AML-193 (cell line): ENCODE measurements around the gene MAST2.
"Not testable (repeated sequence)": the region's sequence is repeated elsewhere in the genome, so short reads cannot be mapped to it uniquely, and the experiment has no call there.

ENCODE experiments used
- DNase-seq, 2 experiments: peaks; one replicate each; lab custom pipeline; 2025; lab: John Stamatoyannopoulos, UW

Gene MAST2

GRCh38 chr1:46026531-46026930, 223.1 kb downstream of the MAST2 start:
- DNase-seq = no peak

GRCh38 chr1:46027788-46028573, 224.6 kb downstream of the MAST2 start:
- DNase-seq = no peak

GRCh38 chr1:46030074-46030870, 226.9 kb downstream of the MAST2 start:
- DNase-seq = no peak

GRCh38 chr1:46030876-46031660, 227.7 kb downstream of the MAST2 start:
- DNase-seq = no peak

GRCh38 chr1:46034601-46035516, 231.4 kb downstream of the MAST2 start:
- DNase-seq = no peak

GRCh38 chr1:46036894-46037839, 233.8 kb downstream of the MAST2 start:
- peak; percentile 77 to 82 for DNase-seq

GRCh38 chr1:46039571-46040052, 236.2 kb downstream of the MAST2 start:
- peak; percentile 15 to 29 for DNase-seq

GRCh38 chr1:46041551-46041950, 238.1 kb downstream of the MAST2 start:
- no peak for DNase-seq

- no peak for DNase-seq
These were observed 238.6 kb downstream of the MAST2 start for GRCh38 chr1:46041974-46042373.

GRCh38 chr1:46043458-46044017, 240.1 kb downstream of the MAST2 start:
- DNase-seq = peak; percentile 91 to 95

GRCh38 chr1:46044116-46044515, 240.7 kb downstream of the MAST2 start:
- no peak for DNase-seq

- no peak for DNase-seq
These were observed 250.3 kb downstream of the MAST2 start for GRCh38 chr1:46053734-46054133.

- DNase-seq = no peak
These were observed 252.9 kb downstream of the MAST2 start for GRCh38 chr1:46056325-46056724.

- DNase-seq = not testable (repeated sequence)
These were observed 253.8 kb downstream of the MAST2 start for GRCh38 chr1:46057215-46057614.

GRCh38 chr1:46057781-46058180, 254.4 kb downstream of the MAST2 start:
- DNase-seq = no peak

- no peak for DNase-seq
These were observed 255.5 kb downstream of the MAST2 start for GRCh38 chr1:46058936-46059335.

- no peak for DNase-seq
These were observed 257.7 kb downstream of the MAST2 start for GRCh38 chr1:46061146-46061545.

GRCh38 chr1:46062651-46063319, 259.4 kb downstream of the MAST2 start:
- no peak for DNase-seq

- DNase-seq = no peak
These were observed 261.3 kb downstream of the MAST2 start for GRCh38 chr1:46064708-46065107.
